HepG2 (cell line): ENCODE measurements around the gene ALB. TPM values are rescaled to one million over a fixed set of nuclear protein-coding genes. Genes with fewer than 3 reads are reported as not detected.

Source experiments
- ATAC-seq: fragments of 200-7000 bp; cut with Tn5 transposase; 3 replicates; pipeline ENCODE4 v1.9.1; 2020; ENCODE audit warnings: mild to moderate bottlenecking, moderate library complexity
- BruUV-seq: library from RNA; stranded (reverse); fragments of 400-500 nt; replicated peaks from 2 replicates; lab custom pipeline; 2021; lab: Mats Ljungman, UMichigan
- CTCF ChIA-PET: fragments of 300-600 bp; formaldehyde crosslinking; extraction: SDS; loops from one replicate; lab custom pipeline; 2021; ENCODE audit warnings: low total read pairs, inconsistent platforms, low intra/inter-chr PET ratio; lab: Yijun Ruan, JAX
- POLR2A ChIA-PET: fragments of 350-600 bp; sonication (Branson Sonifier 250); formaldehyde crosslinking; loops from one replicate; lab custom pipeline; 2020; ENCODE audit warnings: antibody characterized with exemption, inconsistent platforms; lab: Yijun Ruan, JAX
- DNase-seq: peaks from one replicate; pipeline ENCODE4 v3.0.0-alpha.2; 2015; ENCODE audit warnings: low spot score
- FAIRE-seq: peaks from 3 replicates; lab custom pipeline; 2011; peaks lifted over from hg19 to GRCh38; lab: Jason Lieb, UNC
- H2AFZ ChIP-seq: one replicate; pipeline ENCODE4 v1.6.1; 2011; ENCODE audit warnings: low read length, inconsistent platforms
- H3K27ac ChIP-seq: fragments of 300-600 bp; 3 replicates; pipeline ENCODE4 v1.8.0; 2011; ENCODE audit warnings: mixed run types, mild to moderate bottlenecking, mixed read lengths, low read length, inconsistent platforms; ENCODE audit not compliant: insufficient read depth; ENCODE audit errors: extremely low read length
- H3K27me3 ChIP-seq, 2 experiments: fragments of 200-600 bp in 1 of 2; 2 replicates in 1 of 2; 3 replicates in 1 of 2; pipeline versions ENCODE4 v1.6.0 to v1.8.0; 2011; ENCODE audit warnings: low read length in 2 of 2, mild to moderate bottlenecking in 2 of 2, moderate library complexity in 2 of 2, inconsistent platforms in 1 of 2; ENCODE audit not compliant: insufficient read depth in 2 of 2, control insufficient read depth in 1 of 2
- H3K36me3 ChIP-seq, 2 experiments: fragments of 200-600 bp in 1 of 2; replicated peaks in 1 of 2; 2 replicates in 1 of 2; 3 replicates in 1 of 2; pipeline versions ENCODE4 v1.5.1 to v1.8.0; 2011; ENCODE audit warnings: low read length in 2 of 2, inconsistent platforms in 1 of 2; ENCODE audit not compliant: insufficient read depth in 2 of 2, control insufficient read depth in 1 of 2
- H3K4me1 ChIP-seq: 2 replicates; pipeline ENCODE4 v1.5.1; 2012; ENCODE audit warnings: low read length, inconsistent platforms; ENCODE audit not compliant: insufficient read depth
- H3K4me2 ChIP-seq: 2 replicates; pipeline ENCODE4 v1.6.0; 2011; ENCODE audit warnings: low read depth, low read length, inconsistent platforms
- H3K4me3 ChIP-seq, 3 experiments: fragments of 200-600 bp in 1 of 3; sonication (generic), shearing (Covaris generic) in 1 of 3; replicated peaks in 1 of 3; 2 replicates each; pipeline ENCODE4 v1.5.1; 2011 to 2016; ENCODE audit warnings: low read length in 3 of 3, inconsistent platforms in 2 of 3, low read depth in 2 of 3, mild to moderate bottlenecking in 2 of 3, control low read depth in 1 of 3, mixed read lengths in 1 of 3; ENCODE audit not compliant: insufficient read depth in 1 of 3
- H3K79me2 ChIP-seq: one replicate; pipeline ENCODE4 v1.6.1; 2011; ENCODE audit warnings: low read length, inconsistent platforms; ENCODE audit not compliant: insufficient read depth
- H3K9ac ChIP-seq: 2 replicates; pipeline ENCODE4 v1.6.0; 2011; ENCODE audit warnings: mild to moderate bottlenecking, low read depth, low read length, inconsistent platforms; ENCODE audit not compliant: insufficient read depth
- H3K9me3 ChIP-seq: 2 replicates; pipeline ENCODE4 v1.5.1; 2012; ENCODE audit warnings: mild to moderate bottlenecking, low read length
- H4K20me1 ChIP-seq: 2 replicates; pipeline ENCODE4 v1.6.0; 2011; ENCODE audit warnings: inconsistent platforms, mild to moderate bottlenecking, low read length, moderate library complexity; ENCODE audit not compliant: insufficient read depth
- ELF4 ChIP-seq: sonication (generic); formaldehyde crosslinking; IDR thresholded peaks from 2 replicates; pipeline ENCODE4 v1.5.0; 2020; ENCODE audit warnings: missing genetic modification reagents, mild to moderate bottlenecking, moderate library complexity, borderline replicate concordance
- HNRNPUL1 ChIP-seq: fragments of 200-400 bp; formaldehyde crosslinking; IDR thresholded peaks from 2 replicates; pipeline ENCODE4 v1.6.1; 2017; ENCODE audit warnings: low read depth, mild to moderate bottlenecking, low read length, moderate library complexity
- MBD4 ChIP-seq: IDR thresholded peaks from 2 replicates; pipeline ENCODE4 v1.6.1; 2012; ENCODE audit warnings: low read length, inconsistent platforms, borderline replicate concordance
- MLLT10 ChIP-seq: sonication (generic); formaldehyde crosslinking; IDR thresholded peaks from 2 replicates; pipeline ENCODE4 v1.4.0; 2020; ENCODE audit warnings: missing genetic modification reagents
- PAF1 ChIP-seq: IDR thresholded peaks from 2 replicates; pipeline ENCODE4 v1.6.1; 2016; ENCODE audit warnings: missing genetic modification reagents, missing compliant biosample characterization
- PAWR ChIP-seq: sonication (generic); formaldehyde crosslinking; IDR thresholded peaks from 2 replicates; pipeline ENCODE4 v1.4.0; 2020; ENCODE audit warnings: missing genetic modification reagents, mild to moderate bottlenecking, borderline replicate concordance
- POLR2A ChIP-seq, 2 experiments: IDR thresholded peaks; 2 replicates each; pipeline ENCODE4 v1.6.1; 2011; ENCODE audit warnings: low read depth in 2 of 2, low read length in 2 of 2, mild to moderate bottlenecking in 1 of 2, moderate library complexity in 1 of 2; ENCODE audit not compliant: insufficient read depth in 1 of 2
- POLR2AphosphoS5 ChIP-seq: IDR thresholded peaks from 2 replicates; pipeline ENCODE4 v1.6.1; 2012; ENCODE audit warnings: low read depth, low read length
- SAP130 ChIP-seq: IDR thresholded peaks from 2 replicates; pipeline ENCODE4 v1.6.1; 2016; ENCODE audit warnings: low read depth
- SIN3A ChIP-seq: IDR thresholded peaks from 2 replicates; pipeline ENCODE4 v1.6.1; 2011; ENCODE audit warnings: low read depth, mild to moderate bottlenecking, control low read depth, low read length, borderline replicate concordance
- ZNF607 ChIP-seq: sonication (generic); formaldehyde crosslinking; IDR thresholded peaks from 2 replicates; pipeline ENCODE4 v1.5.1; 2020; ENCODE audit warnings: missing genetic modification reagents, mild to moderate bottlenecking, borderline replicate concordance
- ZNF672 ChIP-seq: sonication (generic); formaldehyde crosslinking; IDR thresholded peaks from 2 replicates; pipeline ENCODE4 v1.8.1; 2022; ENCODE audit warnings: missing genetic modification reagents
- WGBS: methylation state at CpG from one replicate; pipeline ENCODE4 v1.1.6; 2017; ENCODE audit warnings: low lambda C conversion rate; 5-methylcytosine and 5-hydroxymethylcytosine counted together
- in situ Hi-C: cut with HindIII; loops from 2 replicates; pipeline ENCODE4 v1.10.0; 2017; ENCODE audit warnings: low pct_unique_long_range_greater_than_20kb; ENCODE audit not compliant: extremely low pct_ligation_motif_present
- intact Hi-C: fragments of 100-400 bp; cut with micrococcal nuclease; formaldehyde crosslinking; loops from one replicate; pipeline ENCODE4 v1.10.0; 2022; ENCODE audit not compliant: unreplicated experiment
- polyA plus RNA-seq, 8 experiments: library from polyadenylated mRNA; depleted of rRNA in 3 of 8; stranded (reverse) in 7 of 8; unstranded in 1 of 8; fragments of >200 nt; fragmentation: Illumina TruSeq in 4 of 8; extraction: Trizol in 4 of 8; gene quantifications; 2 replicates each; pipeline versions ENCODE4 v1.2.1 to v1.2.3, GENCODE V29; 2011 to 2016; ENCODE audit warnings: low read depth in 4 of 8, missing spikeins in 1 of 8, mixed read lengths in 1 of 8; ENCODE audit not compliant: insufficient read depth in 1 of 8
- total RNA-seq, 5 experiments: library from RNA; depleted of rRNA; stranded (reverse); fragments of >200 nt; fragmentation: Illumina TruSeq; extraction: Trizol; gene quantifications; 2 replicates each; pipeline ENCODE4 v1.2.3, GENCODE V29; 2016; ENCODE audit warnings: low read depth in 1 of 5
- TF ChIP-seq, protein P1 (sequence below): sonication (generic); formaldehyde crosslinking; IDR thresholded peaks from 2 replicates; pipeline ENCODE4 v1.9.0; 2021; ENCODE audit warnings: missing genetic modification reagents, mild to moderate bottlenecking, borderline replicate concordance
- TF ChIP-seq, protein P2 (sequence below): fragments of 450-650 bp; IDR thresholded peaks from 2 replicates; pipeline ENCODE4 v1.6.1; 2016
- TF ChIP-seq, protein P3 (sequence below): IDR thresholded peaks from 2 replicates; pipeline ENCODE4 v1.6.1; 2016; ENCODE audit warnings: low read depth, control low read depth
- TF ChIP-seq, protein P4 (sequence below), 2 experiments: IDR thresholded peaks; 2 replicates each; pipeline ENCODE4 v1.6.1; 2011 to 2012; ENCODE audit warnings: low read length in 2 of 2, borderline replicate concordance in 1 of 2, low read depth in 1 of 2, mild to moderate bottlenecking in 1 of 2, moderate library complexity in 1 of 2

ALB gene
- total and polyA plus RNA-seq, 2 of the 13 experiments (the other 11 are each of a cell fraction or from before 2014, with no cell fraction given) = 22,259 to 22,625 TPM

DNA sequence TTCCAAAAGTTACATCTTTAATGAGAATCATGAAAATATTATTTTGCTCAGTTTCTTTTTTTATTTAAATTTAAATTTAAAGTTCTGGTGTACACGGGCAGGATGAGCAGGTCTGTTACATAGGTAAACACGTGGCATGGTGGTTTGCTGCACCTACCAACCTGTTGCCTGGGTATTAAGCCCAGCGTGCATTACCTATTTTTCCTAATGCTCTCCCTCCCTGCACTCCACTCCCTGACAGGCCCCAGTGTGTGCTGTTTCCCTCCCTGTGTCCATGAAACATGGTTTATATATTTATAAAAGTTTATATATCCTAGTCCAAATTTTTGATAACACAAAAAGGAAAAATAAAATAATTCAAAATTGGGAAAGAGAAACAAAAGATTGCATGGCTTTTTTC is 35.9 kb downstream of the ALB start:
- TF ChIP-seq, protein P1, sequence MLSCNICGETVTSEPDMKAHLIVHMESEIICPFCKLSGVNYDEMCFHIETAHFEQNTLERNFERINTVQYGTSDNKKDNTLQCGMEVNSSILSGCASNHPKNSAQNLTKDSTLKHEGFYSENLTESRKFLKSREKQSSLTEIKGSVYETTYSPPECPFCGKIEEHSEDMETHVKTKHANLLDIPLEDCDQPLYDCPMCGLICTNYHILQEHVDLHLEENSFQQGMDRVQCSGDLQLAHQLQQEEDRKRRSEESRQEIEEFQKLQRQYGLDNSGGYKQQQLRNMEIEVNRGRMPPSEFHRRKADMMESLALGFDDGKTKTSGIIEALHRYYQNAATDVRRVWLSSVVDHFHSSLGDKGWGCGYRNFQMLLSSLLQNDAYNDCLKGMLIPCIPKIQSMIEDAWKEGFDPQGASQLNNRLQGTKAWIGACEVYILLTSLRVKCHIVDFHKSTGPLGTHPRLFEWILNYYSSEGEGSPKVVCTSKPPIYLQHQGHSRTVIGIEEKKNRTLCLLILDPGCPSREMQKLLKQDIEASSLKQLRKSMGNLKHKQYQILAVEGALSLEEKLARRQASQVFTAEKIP = no peak
- peak; percentile 68; the same call in 1 of the 2 replicates for TF ChIP-seq MBD4
- TF ChIP-seq POLR2A (IDR thresholded peaks at IDR 0.05; ENCODE audit: insufficient read depth in 1 of 2, low read depth in 2 of 2, low read length in 2 of 2) = peak in 1 of 2 experiments; percentile 76; a peak in 2 of 4 replicates
- TF ChIP-seq MLLT10 (CRISPR knock-in tag) = peak; percentile 65; the same call in 1 of the 2 replicates
- TF ChIP-seq PAF1 (CRISPR knock-in tag) = peak; percentile 80; the same call in 1 of the 2 replicates
- TF ChIP-seq, protein P2, sequence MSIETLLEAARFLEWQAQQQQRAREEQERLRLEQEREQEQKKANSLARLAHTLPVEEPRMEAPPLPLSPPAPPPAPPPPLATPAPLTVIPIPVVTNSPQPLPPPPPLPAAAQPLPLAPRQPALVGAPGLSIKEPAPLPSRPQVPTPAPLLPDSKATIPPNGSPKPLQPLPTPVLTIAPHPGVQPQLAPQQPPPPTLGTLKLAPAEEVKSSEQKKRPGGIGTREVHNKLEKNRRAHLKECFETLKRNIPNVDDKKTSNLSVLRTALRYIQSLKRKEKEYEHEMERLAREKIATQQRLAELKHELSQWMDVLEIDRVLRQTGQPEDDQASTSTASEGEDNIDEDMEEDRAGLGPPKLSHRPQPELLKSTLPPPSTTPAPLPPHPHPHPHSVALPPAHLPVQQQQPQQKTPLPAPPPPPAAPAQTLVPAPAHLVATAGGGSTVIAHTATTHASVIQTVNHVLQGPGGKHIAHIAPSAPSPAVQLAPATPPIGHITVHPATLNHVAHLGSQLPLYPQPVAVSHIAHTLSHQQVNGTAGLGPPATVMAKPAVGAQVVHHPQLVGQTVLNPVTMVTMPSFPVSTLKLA = peak; percentile 24; the same call in 1 of the 2 replicates
- peak; percentile 6; the same call in 1 of the 2 replicates for TF ChIP-seq POLR2AphosphoS5
- TF ChIP-seq, protein P3, sequence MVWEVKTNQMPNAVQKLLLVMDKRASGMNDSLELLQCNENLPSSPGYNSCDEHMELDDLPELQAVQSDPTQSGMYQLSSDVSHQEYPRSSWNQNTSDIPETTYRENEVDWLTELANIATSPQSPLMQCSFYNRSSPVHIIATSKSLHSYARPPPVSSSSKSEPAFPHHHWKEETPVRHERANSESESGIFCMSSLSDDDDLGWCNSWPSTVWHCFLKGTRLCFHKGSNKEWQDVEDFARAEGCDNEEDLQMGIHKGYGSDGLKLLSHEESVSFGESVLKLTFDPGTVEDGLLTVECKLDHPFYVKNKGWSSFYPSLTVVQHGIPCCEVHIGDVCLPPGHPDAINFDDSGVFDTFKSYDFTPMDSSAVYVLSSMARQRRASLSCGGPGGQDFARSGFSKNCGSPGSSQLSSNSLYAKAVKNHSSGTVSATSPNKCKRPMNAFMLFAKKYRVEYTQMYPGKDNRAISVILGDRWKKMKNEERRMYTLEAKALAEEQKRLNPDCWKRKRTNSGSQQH (CRISPR knock-in tag) = no peak
- TF ChIP-seq SIN3A = 0 out of 2 replicates have a peak, but pooled peaks have one; percentile 30
- TF ChIP-seq ZNF607 (CRISPR knock-in tag) = no peak
- TF ChIP-seq ZNF672 (CRISPR knock-in tag) = 0 out of 2 replicates have a peak, but pooled peaks have one; percentile 10
- TF ChIP-seq ELF4 (CRISPR knock-in tag) = no peak
- no peak for TF ChIP-seq PAWR (CRISPR knock-in tag)
- TF ChIP-seq, protein P4, sequence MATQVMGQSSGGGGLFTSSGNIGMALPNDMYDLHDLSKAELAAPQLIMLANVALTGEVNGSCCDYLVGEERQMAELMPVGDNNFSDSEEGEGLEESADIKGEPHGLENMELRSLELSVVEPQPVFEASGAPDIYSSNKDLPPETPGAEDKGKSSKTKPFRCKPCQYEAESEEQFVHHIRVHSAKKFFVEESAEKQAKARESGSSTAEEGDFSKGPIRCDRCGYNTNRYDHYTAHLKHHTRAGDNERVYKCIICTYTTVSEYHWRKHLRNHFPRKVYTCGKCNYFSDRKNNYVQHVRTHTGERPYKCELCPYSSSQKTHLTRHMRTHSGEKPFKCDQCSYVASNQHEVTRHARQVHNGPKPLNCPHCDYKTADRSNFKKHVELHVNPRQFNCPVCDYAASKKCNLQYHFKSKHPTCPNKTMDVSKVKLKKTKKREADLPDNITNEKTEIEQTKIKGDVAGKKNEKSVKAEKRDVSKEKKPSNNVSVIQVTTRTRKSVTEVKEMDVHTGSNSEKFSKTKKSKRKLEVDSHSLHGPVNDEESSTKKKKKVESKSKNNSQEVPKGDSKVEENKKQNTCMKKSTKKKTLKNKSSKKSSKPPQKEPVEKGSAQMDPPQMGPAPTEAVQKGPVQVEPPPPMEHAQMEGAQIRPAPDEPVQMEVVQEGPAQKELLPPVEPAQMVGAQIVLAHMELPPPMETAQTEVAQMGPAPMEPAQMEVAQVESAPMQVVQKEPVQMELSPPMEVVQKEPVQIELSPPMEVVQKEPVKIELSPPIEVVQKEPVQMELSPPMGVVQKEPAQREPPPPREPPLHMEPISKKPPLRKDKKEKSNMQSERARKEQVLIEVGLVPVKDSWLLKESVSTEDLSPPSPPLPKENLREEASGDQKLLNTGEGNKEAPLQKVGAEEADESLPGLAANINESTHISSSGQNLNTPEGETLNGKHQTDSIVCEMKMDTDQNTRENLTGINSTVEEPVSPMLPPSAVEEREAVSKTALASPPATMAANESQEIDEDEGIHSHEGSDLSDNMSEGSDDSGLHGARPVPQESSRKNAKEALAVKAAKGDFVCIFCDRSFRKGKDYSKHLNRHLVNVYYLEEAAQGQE (IDR thresholded peaks at IDR 0.05; ENCODE audit: borderline replicate concordance in 1 of 2, low read depth in 1 of 2, low read length in 2 of 2) = peak in 1 of 2 experiments; percentile 30; a peak in 1 of 4 replicates
- peak; percentile 40 for TF ChIP-seq SAP130 (CRISPR knock-in tag)
- TF ChIP-seq HNRNPUL1 = no peak
- POLR2A ChIA-PET = interaction anchor here (0.6 kb wide), 1 partner anchor 15 kb away, joined by 3 read pairs; no protein-coding TSS in a partner anchor
- no TSS peak for BruUV-seq
- Histone ChIP-seq H3K9ac (peak overlapping the region; percentile 75), H4K20me1 (peaks cover 3% of the 10 kb centered on the region; the same call in 1 of the 2 replicates), H3K36me3 (peaks cover 6 to 25% of the 10 kb centered on the region in 2 experiments), H3K4me3 (peak overlapping the region; percentile 68 to 80 (median 70); a peak in 5 of 6 replicates), H2AFZ (no peak overlapping the region), H3K4me2 (peak overlapping the region; percentile 82), H3K79me2 (peaks cover 70% of the 10 kb centered on the region), H3K27me3 (no peaks in the 10 kb centered on the region), H3K4me1 (peaks cover 68% of the 10 kb centered on the region), H3K27ac (peak overlapping the region; percentile 98), H3K9me3 (no peaks in the 10 kb centered on the region)
- CTCF ChIA-PET = no interaction called here
- intact Hi-C loops = loop anchor here (10.0 kb wide), 2 partner anchors 185 to 215 kb away; partner anchors contain the start of gene ANKRD17
- FAIRE-seq (no peak), DNase-seq (no peak), ATAC-seq (no peak)
- in situ Hi-C loops = loop anchor here (5.0 kb wide), 1 partner anchor 98 kb away; no protein-coding TSS in a partner anchor
- 15% methylated on average over 3 of the region's 3 CpGs for WGBS
